HG03025 (cell line): ENCODE data around the gene DRICH1.
"Not testable (repeated sequence)": the region's sequence is repeated elsewhere in the genome, so short reads cannot be mapped to it uniquely, and the experiment has no call there.

Source experiments
- ATAC-seq: cut with Tn5 transposase; IDR thresholded peaks from one replicate; pipeline ENCODE4 v1.9.1; 2021; ENCODE audit warnings: mild to moderate bottlenecking, moderate library complexity; ENCODE audit not compliant: unreplicated experiment, low FRiP score

DRICH1 gene, protein sequence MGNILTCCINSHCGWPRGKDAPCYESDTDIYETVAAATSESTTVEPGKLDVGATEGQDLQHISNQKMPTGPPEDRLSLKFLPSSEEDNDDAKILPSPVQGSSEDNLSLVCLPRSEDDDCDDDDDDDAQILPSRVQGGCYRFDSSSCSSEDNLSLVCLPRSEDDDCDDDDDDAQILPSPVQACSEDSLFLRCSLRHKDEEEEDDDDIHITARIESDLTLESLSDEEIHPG

DNA sequence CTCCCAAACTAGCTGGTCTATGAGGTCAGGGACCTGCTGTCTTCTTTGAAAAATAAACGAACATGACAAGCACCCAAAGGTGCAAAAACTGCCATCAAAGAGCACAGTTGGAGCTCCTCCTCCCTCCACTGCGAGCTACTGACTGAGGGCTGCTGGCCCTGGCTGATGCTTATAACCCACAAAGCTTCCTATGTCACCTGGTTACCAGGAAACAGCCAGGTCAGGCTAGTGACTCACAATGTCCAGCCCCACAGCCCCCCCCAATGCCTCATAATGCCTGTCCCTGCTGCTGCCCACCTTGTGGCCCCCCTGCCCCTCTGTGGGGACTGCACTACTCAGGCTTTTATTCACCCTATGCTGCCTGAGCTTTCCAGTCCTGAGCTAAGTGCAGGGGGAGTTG lies at the start of gene DRICH1:
TSS of gene DRICH1 (minus strand) at position 144 of the 400 bp plus-strand sequence. CDS start 298 bp downstream, outside the sequence.
- no peak for ATAC-seq

DNA sequence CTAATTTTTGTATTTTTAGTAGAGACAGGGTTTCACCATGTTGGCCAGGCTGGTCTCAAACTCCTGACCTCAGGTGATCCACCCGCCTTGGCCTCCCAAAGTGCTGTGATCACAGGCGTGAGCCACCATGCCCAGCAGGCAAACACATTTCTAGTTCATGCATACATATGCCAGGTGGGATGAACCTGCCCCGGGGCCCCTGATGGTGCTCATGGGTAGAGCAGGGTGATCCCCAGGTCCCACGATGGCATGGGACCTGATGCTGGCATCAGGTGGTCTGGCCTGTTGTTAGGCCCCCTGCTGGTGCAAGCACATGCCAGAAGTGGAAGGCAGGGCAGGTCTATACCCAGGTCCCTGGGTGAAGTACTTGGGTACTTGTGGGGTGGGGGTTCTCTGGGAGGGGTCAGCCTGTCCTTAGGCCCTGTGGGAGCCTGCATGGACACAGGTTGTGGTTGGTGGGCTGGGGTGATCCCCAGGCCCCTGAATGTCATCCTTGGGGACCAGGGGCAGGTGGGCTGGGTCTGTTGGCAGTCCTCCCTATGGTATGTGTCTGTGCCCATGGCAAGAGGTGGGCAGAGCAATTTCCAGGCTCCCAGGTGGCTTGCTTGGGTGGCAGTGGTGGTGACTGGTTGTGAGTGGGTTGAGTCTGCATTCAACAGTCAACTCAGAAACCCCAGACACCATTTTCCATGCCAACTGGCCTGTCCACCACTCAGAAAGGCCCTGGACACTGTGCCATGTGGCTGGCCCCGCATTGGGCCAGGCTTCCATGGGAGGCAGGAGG lies 49.1 kb upstream of the DRICH1 start:
- ATAC-seq, result no peak

DNA sequence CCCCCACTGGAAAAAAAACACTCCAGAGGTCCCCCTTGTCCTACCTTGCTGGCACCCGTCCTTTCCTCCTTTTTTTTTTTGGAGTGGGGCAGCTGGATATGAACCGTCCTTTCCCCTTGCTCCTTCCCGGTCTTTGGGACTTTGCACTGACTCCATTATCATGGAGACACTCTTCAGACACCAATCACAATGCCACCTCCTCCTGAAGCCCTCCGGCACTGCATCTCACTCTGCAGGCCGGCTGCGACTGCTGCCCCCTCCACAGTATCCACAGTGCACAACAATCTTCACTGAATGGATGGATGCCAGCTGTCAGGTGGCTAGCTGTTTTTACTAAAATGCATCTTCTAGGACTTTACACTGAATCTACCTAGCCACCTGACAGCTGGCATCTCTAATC lies 46.0 kb upstream of the DRICH1 start:
- ATAC-seq, result no peak

DNA sequence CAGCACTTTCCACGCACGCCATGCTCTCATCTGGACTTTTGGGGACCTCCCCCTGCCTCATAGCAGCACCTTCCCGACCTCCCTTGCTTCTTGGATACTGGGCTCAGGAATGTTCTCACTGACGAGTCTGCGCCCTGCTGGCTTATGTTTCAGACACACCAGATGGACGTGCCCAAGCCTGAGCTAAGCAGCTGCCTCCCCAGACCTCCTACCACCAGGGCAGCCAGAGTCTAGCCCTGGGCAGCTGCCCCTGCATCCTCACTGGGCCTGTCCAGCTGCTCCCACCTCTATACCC lies 45.5 kb upstream of the DRICH1 start:
- no peak for ATAC-seq

DNA sequence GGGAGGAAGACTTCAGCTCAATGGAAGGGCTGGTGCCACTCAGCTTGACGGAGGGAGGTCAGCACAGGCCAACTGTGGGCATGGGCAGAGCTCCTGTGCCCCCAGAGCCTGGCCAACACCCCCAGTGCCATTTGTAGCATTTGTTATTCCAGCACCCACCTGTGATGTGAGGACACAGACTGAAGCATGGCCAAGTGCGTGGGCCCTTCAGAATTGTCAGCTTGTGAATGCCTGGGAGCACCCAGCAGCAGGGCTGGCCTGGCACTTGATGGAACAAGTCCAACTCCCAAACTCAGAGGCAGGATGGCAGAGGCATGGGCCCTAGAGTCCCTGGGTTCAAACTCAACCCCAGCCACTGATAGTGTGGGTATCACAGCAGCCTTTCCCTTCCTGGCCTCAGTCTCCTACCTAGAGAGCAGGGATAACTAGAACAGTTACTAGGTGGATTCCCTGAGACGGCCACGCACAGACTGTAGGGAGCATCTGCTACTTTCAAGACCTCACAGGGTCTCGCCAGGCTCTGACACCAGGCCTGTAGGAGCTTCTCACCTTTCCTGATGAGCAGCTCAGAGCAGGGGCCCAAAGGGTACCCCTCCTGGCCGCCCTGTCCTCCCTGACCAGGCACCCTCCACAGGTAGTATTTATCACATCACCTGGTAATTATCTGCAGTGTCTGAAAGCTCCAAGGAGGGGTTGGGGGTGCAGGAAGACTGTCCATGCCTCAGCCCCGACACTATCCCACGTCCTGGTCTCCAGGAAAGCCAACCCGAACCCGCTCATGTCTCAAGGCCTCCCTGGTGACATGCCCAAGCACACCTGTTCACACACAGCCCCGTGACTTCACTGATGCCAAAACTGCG lies 45.0 kb upstream of the DRICH1 start:
- ATAC-seq, result not testable (repeated sequence)

DNA sequence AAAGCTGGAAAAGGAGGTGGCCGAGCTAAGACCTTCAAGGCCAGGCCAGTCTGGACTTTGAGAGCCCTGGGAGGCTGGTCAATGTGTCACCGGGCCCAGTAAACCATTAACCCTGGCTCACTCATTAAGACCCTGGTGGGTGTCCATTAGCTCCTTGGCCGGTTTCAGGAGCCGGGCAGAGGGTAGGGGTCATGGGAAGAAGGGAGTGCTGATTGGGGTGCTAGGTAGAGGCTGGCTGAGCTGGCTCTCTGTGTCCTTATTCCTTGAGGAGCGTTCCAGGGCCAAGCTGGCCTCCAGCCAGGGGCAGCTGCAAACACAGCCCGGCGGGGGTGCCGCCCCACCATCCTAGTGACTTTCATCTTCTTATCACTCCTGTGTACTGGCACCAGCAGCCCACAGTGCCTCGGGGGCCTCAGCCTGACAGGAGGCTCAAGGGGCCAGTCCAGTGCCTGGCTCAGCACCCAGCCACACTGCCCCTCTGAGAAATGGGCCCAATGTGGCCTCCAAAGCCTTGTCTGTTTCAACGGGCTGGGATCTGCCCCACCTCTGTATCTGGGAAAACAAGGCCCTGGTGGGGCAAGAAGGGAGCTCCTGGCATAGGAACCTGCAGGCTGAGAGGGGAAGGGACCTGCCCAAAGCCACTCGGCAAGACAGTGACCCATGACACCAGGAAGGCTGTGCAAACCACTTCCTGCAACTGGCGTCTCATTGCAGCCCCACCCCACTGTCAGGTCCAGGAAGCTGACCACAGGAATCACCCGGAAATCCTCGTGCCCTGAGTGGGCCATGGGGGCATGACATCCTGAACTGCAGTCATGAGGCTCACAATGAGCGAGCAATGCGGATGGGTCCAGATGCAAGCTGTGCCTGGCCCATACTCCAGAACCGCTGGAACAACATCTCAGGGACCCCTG lies 43.6 kb upstream of the DRICH1 start:
- no peak for ATAC-seq

DNA sequence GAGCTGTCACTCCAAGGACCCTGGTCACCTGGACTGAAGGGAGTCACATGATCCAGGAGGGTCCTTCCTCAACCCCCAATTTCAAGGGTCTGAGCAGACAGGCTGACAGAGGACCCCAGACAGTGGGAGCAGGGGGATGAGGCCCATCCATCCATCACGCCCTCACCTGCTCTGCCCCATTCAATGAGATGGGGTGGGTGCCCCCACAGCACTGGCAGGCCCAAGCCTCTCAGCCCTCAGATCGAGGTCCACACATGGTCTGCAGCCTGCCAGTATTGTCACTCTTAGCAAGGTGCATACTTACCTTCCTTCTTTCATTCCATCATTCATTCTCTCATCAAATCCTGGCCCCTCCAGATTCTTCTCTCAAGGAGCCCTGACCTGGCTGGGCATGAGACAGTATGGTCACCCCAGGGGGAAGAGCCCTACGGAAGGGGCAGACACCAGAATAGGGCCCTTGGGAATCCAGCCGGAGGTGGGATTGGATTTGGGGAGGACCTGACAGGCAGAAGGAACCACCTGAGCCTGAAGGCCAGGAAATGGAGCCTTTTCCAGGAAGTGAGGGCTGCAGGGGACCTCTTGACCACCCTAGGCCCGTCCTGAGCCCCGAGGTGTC lies 42.9 kb upstream of the DRICH1 start:
- ATAC-seq, result not testable (repeated sequence)

DNA sequence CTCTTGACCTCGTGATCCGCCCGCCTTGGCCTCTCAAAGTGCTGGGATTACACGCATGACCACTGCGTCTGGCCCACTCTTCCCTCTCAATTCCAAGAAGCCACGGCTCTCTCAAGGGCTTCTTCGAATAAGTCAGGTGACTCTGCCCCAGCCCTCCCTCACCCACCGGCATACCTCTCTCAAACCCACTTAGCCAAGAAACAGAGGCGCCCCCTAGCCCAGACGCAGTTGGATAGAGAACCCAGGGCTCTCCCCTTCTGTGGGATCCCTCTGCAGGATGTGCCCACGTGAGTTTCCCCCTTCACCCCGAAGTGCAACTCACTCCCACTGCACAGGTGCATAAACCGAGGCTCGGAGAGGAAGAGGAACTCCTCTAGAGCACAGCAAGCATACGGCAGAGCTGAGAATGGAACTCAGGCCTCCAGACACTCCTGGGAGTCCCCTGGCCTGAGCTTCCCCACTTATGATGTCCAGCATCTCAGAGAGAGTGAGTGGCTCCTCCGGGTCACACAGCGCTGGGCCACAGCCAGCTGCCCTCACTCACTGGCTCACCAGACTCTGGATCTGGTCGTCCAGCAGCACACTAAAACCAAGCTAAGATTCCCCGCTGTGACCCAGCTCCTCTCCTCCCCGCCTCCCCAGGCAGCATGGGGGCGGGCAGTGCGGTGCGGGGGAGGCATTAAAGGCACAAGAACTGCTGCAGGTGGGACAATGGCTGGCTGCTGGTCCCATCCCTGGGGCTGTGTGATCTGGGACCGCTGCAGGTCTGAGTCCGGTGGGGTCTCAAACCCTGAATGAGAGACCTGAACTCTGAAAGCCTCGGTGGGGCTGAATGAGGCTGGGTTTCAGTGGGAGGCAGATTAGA lies 41.9 kb upstream of the DRICH1 start:
- ATAC-seq, result no peak

DNA sequence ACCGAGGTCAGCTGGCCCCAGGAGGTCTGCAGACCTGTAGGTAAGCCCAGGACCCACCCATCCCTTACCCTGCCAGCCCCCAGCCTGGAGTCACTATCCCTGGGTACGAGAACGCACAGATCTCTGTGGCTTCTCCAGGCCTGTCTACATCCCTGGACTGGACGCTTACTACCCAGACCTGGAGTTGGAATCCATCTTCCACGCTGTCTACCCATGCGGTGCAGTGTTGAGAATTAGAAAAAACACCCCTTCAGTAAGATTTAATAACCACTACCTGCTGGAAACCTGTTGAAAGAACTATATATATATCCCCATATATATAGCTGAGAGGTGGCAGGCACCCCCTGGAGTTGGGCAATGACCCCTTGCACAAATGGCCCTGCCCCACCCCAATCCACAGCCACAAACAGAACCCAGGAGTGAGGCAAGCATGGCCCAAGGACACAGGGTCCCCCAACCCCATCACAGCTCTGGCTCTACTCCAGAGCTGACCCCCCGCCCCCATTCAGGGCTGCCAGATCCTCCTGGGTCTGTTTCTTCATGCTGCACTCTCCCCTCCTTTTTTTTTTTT lies 41.0 kb upstream of the DRICH1 start:
- no peak for ATAC-seq

DNA sequence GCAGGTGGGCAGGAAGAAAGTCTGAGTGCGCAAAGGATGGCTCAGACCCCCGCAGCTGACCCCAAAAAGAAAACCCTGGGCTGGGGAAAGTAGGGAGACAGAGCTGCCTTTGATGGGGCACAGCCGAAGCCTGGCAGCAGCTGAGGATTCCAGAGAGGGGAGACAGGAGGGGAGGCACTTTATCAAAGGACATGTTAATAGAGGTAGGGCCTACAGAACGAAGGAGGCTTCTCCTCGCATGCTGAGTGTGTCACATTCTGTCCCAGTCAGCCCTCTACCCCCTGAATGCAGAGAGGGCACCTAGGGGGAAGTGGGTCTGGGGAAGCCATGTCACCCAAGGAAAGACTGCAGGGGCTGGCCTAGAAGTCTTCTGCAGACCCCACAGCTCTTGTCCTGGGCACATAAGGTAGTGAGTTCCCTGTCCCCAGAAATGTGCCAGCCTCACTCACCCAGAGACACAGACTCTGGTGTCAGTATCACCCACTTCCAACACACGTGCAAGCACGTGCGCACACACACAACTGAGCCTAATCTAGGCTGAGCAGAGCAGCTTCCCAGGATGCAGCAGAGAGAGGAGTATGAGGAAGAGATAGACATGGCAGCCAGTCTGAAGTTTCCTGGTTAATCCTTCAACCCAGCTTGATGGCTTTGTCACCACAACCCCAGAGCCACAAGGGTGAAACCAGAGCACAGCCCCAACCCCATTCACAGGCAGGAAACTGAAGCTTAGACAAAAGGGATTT lies 40.4 kb upstream of the DRICH1 start:
- not testable (repeated sequence) for ATAC-seq

DNA sequence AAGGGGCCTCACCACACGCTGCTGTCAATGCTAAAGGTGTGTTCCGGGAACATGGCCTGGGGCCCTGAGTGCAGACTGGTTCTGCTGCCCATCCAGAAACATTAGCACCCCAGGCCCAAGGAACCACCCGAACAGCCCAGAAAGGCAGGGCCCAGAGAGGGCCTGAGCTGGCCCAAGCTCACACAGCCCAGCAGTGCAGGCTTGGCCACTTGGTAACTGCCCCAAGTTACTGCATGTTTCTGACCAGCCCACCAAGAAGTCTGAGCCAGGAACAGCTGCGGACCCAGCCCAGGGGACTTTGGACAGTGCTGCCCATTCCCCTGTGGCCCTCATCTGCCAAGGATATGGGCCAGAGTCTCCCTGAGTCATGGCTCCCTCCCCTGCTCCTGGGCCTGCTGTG lies 39.3 kb upstream of the DRICH1 start:
- ATAC-seq, result not testable (repeated sequence)

DNA sequence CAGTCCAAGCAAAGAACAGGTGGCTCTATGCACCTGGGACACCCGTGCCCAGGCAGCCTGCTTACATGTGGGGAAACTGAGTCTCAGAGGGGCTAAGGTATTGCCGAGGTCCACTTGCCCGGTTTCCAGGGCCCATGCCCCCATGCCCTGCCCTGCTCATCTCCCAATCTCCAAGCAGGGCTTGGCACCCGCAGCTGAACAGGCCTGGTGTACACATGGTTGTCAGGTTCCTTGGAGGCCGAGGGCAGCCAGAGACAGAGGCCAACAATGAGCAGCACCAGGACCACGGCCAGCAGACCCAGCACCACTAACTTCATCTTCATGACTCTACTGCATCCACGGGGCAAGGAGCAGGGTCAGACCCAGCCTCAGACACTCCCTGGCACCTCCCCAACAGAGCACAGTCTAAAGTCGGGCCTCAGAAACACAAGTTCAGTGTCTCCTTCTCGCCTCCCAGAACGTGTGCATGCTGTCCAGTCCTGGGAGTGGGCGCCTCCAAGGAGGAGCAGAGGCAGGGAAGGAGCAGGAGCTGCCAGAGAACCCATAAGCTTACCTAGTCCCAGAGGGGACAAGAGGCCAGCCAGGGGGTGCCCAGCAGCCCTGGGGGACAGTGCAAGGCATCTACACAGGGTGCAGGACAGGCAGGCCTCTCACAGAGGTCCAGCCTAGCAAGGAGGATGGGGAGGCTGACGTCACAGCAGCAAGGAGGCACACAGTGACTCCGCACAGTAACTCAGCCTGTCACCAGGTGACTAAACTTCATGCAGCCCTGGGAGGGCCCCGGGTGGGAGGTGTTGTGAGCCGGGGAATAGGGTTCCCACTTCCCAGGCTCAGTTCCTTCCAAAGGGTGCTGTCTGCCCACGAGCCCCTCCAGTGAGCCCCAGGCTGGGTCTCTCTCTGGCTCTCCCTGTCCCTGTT lies 38.5 kb upstream of the DRICH1 start:
- ATAC-seq, result no peak

DNA sequence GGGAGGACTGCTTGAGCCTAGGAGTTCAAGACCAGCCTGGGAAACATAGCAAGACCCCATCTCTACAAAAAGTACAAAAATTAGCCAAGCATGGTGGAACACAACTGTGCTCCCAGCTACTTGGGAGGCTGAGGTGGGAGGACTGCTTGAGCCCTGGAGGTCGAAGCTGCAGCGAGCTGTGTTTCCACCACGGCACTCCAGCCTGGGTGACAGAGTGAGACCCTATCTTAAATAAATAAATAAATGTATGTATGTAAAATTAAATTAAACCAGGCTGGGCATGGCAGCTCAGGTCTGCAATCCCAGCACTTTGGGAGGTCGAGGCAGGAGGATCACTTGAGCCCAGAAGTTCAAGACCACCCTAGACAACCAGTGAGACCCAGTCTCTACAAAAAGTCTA lies 28.3 kb upstream of the DRICH1 start:
- ATAC-seq, result not testable (repeated sequence)

DNA sequence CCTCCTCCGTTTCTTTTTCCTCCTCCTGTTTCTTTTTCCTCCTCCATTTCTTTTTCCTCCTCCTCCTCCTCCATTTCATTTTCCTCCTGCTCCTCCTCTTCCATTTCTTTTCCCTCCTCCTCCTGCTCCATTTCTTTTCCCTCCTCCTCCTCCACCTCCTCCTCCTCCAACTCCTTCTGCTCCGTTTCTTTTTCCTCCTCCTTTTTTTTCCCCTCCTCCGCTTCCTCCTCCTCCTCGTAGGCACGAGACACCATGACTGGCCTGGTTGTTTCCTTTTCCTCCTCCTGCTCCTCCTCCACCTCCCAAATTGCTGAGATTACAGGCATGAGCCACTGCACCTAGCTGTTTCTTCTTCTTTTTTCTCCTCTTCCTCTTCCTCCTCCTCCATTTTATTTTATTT lies 25.6 kb upstream of the DRICH1 start:
- no peak for ATAC-seq

DNA sequence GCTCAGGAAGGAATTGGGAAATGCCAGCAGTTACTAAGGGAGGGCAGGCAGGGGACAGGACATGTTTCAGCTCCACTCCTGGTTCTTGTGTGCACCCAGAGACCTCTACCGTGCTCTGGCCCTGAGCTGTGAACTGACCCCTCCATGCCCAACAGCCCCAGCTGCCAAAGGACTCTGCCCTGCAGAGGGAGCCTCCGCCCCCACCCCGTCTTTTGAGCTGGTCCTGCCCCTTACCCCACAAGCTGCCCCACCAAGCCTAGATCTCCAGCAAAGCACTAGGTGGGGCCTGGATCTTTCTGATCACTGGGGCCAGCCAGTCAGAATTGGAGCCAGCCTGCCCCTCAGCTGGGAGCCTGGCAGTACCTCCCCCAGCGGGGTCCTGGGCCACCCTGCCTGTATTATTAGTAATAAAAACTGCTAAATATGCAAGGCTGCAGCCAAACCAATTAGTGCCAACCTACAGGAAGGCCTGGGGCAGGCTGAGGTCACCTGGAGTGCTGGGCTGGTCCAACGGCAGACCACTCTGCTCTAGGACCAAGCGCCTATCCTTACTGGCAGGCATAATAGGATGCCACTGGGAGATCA lies 23.9 kb upstream of the DRICH1 start:
- ATAC-seq, result no peak

DNA sequence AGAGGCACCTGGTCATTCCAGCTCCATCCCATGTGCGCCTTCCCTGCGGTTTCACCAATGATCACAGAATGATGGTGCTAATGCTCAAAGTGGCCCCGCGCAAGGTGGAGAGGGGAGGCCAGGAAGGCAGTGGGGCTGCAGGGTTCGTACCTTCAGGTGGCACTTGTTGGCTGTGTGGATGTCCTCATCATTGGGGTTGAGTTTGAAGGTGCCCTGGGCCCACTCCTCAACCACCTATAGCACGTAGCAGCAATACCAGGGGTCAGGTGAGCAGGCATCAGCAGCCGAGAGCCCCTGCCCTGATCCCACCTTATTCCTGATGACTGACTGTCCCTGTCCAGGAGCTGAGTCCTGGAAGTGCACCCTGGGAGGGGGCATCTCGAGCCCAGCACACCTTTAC lies 20.6 kb upstream of the DRICH1 start:
- ATAC-seq, result no peak

DNA sequence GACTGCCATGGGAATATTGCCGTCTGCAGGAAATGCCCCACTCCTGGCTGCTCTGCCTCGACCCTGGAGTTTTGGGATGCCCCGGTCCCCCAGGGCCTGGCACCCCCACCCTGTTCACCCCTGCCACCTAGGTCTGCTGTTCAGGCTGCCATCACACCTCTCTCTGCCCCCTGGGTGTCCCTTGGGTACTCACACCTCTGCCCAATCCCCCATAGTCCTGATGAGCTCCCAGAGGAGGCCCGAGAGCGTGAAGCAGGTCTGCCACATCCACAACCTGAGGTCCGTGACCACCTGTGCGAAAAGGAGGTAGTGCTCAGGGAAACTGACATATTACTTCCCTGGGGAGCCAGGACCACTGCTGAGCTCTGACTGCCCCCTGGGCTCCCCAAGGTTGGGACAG lies 20.2 kb upstream of the DRICH1 start:
- ATAC-seq, result no peak
